OCI-LY7 (cell line): ENCODE data around the gene CHCHD6. TPM values are rescaled to one million over a fixed set of nuclear protein-coding genes. Genes with fewer than 3 reads are reported as not detected.

ENCODE experiments used
- BruUV-seq: library from RNA; stranded (reverse); fragments of 400-500 nt; replicated peaks from 2 replicates; lab custom pipeline; 2021; lab: Mats Ljungman, UMichigan
- CTCF ChIA-PET: fragments of 300-600 bp; sonication (Branson Sonifier 250); formaldehyde crosslinking; loops from one replicate; lab custom pipeline; 2022; ENCODE audit warnings: antibody characterized with exemption; ENCODE audit not compliant: unreplicated experiment; lab: Charles Lee
- POLR2A ChIA-PET: fragments of 300-600 bp; sonication (Branson Sonifier 250); formaldehyde crosslinking; loops from one replicate; lab custom pipeline; 2022; ENCODE audit warnings: antibody characterized with exemption; lab: Charles Lee
- DNase-seq: peaks from one replicate; pipeline ENCODE4 v3.0.0-alpha.2; 2015; ENCODE audit warnings: low spot score
- H2AFZ ChIP-seq: fragments of 200-600 bp; sonication (generic), shearing (Covaris generic); 2 replicates; pipeline ENCODE4 v1.6.1; 2014; ENCODE audit warnings: mild to moderate bottlenecking, antibody characterized with exemption, low read length, moderate library complexity
- H3K27ac ChIP-seq: fragments of 200-600 bp; sonication (generic); 2 replicates; pipeline ENCODE4 v1.5.1; 2014; ENCODE audit warnings: mixed run types, low read depth, mild to moderate bottlenecking, moderate library complexity, low read length, inconsistent platforms; ENCODE audit not compliant: poor library complexity, severe bottlenecking
- H3K36me3 ChIP-seq: fragments of 200-600 bp; sonication (generic); 2 replicates; pipeline ENCODE4 v1.6.1; 2014; ENCODE audit warnings: mild to moderate bottlenecking, antibody characterized with exemption, low read length, moderate library complexity, mixed read lengths; ENCODE audit not compliant: insufficient read depth
- H3K4me1 ChIP-seq: fragments of 200-600 bp; sonication (generic); 2 replicates; pipeline ENCODE4 v1.5.1; 2014; ENCODE audit warnings: mild to moderate bottlenecking, low read length; ENCODE audit not compliant: insufficient read depth, poor library complexity, severe bottlenecking
- H3K4me2 ChIP-seq: fragments of 200-600 bp; sonication (generic); 2 replicates; pipeline ENCODE4 v1.6.1; 2014; ENCODE audit warnings: mild to moderate bottlenecking, low read length
- H3K4me3 ChIP-seq: fragments of 200-600 bp; sonication (generic); 2 replicates; pipeline ENCODE4 v1.5.1; 2014; ENCODE audit warnings: mild to moderate bottlenecking, low read depth, low read length; ENCODE audit not compliant: poor library complexity, severe bottlenecking
- H3K79me2 ChIP-seq: fragments of 200-600 bp; sonication (generic); 2 replicates; pipeline ENCODE4 v1.6.1; 2016; ENCODE audit warnings: low read depth, mild to moderate bottlenecking, low read length, moderate library complexity, mixed read lengths; ENCODE audit not compliant: insufficient read depth
- H3K9me2 ChIP-seq: fragments of 200-600 bp; sonication (generic); 2 replicates; pipeline ENCODE4 v1.6.1; 2016; ENCODE audit warnings: mild to moderate bottlenecking, low read length, mixed read lengths; ENCODE audit not compliant: insufficient read depth
- H3K9me3 ChIP-seq: fragments of 200-600 bp; sonication (generic); 2 replicates; pipeline ENCODE4 v1.6.1; 2014; ENCODE audit warnings: mild to moderate bottlenecking, mixed run types, low read length, mixed read lengths
- H4K20me1 ChIP-seq: fragments of 200-600 bp; sonication (generic); 2 replicates; pipeline ENCODE4 v1.6.1; 2014; ENCODE audit warnings: mild to moderate bottlenecking, antibody characterized with exemption, low read length, moderate library complexity, mixed read lengths; ENCODE audit not compliant: insufficient read depth
- CTCF ChIP-seq: fragments of 200-600 bp; sonication (generic); conservative IDR thresholded peaks from 2 replicates; pipeline ENCODE4 v1.5.1; 2014; ENCODE audit warnings: mild to moderate bottlenecking, antibody characterized with exemption, low read length, moderate library complexity, mixed read lengths
- EZH2phosphoT487 ChIP-seq: fragments of 200-600 bp; sonication (generic); IDR thresholded peaks from 2 replicates; pipeline ENCODE4 v1.6.1; 2018; ENCODE audit warnings: low read depth, borderline replicate concordance, mild to moderate bottlenecking, mixed run types, antibody characterized with exemption, low read length, moderate library complexity, mixed read lengths
- intact Hi-C: fragments of 100-400 bp; cut with micrococcal nuclease; formaldehyde crosslinking; loops from one replicate; pipeline ENCODE4 v1.10.0; 2022; ENCODE audit not compliant: unreplicated experiment
- total RNA-seq, 2 experiments: library from RNA; depleted of rRNA in 1 of 2; stranded (reverse); fragments of >200 nt in 1 of 2; shearing (Covaris generic) in 1 of 2; gene quantifications; 2 replicates each; pipeline ENCODE4 v1.2.3, GENCODE V29; 2014 to 2022

CHCHD6 gene
- total RNA-seq, 2 experiments from 2014 or later, result 14.7 to 21.2 TPM

- Histone ChIP-seq H3K79me2 (no peaks in the 10 kb centered on the region), H3K4me2 (no peak overlapping the region), H3K9me3 (peaks cover 17% of the 10 kb centered on the region), H3K36me3 (no peaks in the 10 kb centered on the region), H3K9me2 (no peaks in the 10 kb centered on the region), H2AFZ (no peak overlapping the region), H3K4me1 (peaks cover 10% of the 10 kb centered on the region), H4K20me1 (no peaks in the 10 kb centered on the region), H3K27ac (no peak overlapping the region), H3K4me3 (no peak overlapping the region)
- ChIA-PET CTCF (no interaction called here), POLR2A (no interaction called here)
- BruUV-seq, result no TSS peak
- DNase-seq, result no peak
- TF ChIP-seq CTCF (no peak), EZH2phosphoT487 (no peak)
- intact Hi-C loops, result no loop called here
Measured at GRCh38 chr3:126977821-126978220, 273.8 kb downstream of the CHCHD6 start.

- H3K4me2 ChIP-seq, result no peak overlapping the region
- H3K36me3 ChIP-seq, result no peaks in the 10 kb centered on the region
- H3K79me2 ChIP-seq, result no peaks in the 10 kb centered on the region
- no peak overlapping the region for H3K4me3 ChIP-seq
- peaks cover 17% of the 10 kb centered on the region for H3K9me3 ChIP-seq
- H3K4me1 ChIP-seq, result peaks cover 10% of the 10 kb centered on the region
- no peak for TF ChIP-seq EZH2phosphoT487
- TF ChIP-seq CTCF, result no peak
- ChIA-PET CTCF (no interaction called here), POLR2A (no interaction called here)
- no peaks in the 10 kb centered on the region for H3K9me2 ChIP-seq
- intact Hi-C loops, result no loop called here
- H2AFZ ChIP-seq, result no peak overlapping the region
- no peaks in the 10 kb centered on the region for H4K20me1 ChIP-seq
- no peak overlapping the region for H3K27ac ChIP-seq
- no TSS peak for BruUV-seq
- no peak for DNase-seq
Measured at GRCh38 chr3:126978291-126978690, 274.3 kb downstream of the CHCHD6 start.

- H3K9me2 ChIP-seq, result no peaks in the 10 kb centered on the region
- ChIA-PET CTCF (no interaction called here), POLR2A (no interaction called here)
Measured at GRCh38 chr3:126979046-126979628, 275.1 kb downstream of the CHCHD6 start.

More at GRCh38 chr3:126979046-126979628, 275.1 kb downstream of the CHCHD6 start:
- Histone ChIP-seq H3K9me3 (peaks cover 13% of the 10 kb centered on the region), H3K4me1 (peaks cover 15% of the 10 kb centered on the region), H3K4me2 (no peak overlapping the region), H3K36me3 (no peaks in the 10 kb centered on the region), H3K79me2 (no peaks in the 10 kb centered on the region), H3K27ac (no peak overlapping the region), H2AFZ (no peak overlapping the region), H4K20me1 (no peaks in the 10 kb centered on the region), H3K4me3 (no peak overlapping the region)
- TF ChIP-seq EZH2phosphoT487 (no peak), CTCF (no peak)
- no TSS peak for BruUV-seq
- no peak for DNase-seq
- intact Hi-C loops, result no loop called here
